DOHH2 (cell line): ENCODE results near the gene TNK2.

ENCODE experiments used
- EZH2phosphoT487 ChIP-seq: fragments of 200-600 bp; sonication (generic); IDR thresholded peaks from 2 replicates; pipeline ENCODE4 v1.6.1; 2017; ENCODE audit warnings: borderline replicate concordance, mild to moderate bottlenecking, antibody characterized with exemption, low read length, moderate library complexity, mixed read lengths
- TF ChIP-seq, protein P1 (sequence below): fragments of 200-600 bp; sonication (generic); IDR thresholded peaks from one replicate; pipeline ENCODE4 v1.5.1; 2014; ENCODE audit warnings: antibody characterized with exemption, mild to moderate bottlenecking, low read depth, low read length; ENCODE audit not compliant: poor library complexity, severe bottlenecking

DNA sequence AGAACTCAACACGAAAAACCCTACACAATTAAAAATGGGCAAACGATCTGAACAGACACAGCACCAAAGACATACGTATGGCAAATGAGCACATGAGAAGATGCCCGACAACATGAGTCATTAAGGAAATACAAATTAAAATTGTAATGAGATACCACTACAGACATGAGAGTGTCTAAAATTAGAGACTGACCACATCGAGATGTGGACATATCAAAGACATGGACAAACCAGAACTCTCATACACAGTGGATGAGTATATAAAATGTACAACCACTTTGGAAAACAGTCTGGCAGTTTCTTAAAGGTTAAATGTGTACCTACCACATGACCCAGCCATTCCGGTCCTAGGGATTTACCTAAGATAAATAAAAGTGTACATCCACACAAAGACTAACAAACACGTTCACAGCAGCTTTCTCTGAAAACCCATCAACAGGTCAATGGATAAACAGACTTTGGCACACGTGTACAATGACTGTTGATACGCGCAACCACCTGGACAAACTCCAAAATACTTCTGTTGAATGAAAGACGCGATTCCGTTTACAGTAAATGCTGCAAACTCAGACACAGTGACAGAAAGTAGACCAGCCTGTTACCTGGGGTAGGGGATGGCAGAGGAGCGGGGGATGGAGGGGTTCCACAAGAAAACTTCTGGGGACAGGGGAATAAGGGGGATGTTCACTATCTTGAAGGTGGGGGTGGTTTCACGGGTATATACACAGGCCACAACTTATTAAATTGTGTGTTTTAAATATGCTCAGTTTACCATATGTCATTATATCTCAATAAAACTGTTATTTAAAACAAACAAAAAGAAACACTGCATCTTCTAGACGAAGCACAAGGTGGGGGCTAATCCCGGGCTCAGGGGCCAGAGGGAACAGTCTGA, 2.1 kb downstream of the TNK2 start:
- TF ChIP-seq, protein P1, sequence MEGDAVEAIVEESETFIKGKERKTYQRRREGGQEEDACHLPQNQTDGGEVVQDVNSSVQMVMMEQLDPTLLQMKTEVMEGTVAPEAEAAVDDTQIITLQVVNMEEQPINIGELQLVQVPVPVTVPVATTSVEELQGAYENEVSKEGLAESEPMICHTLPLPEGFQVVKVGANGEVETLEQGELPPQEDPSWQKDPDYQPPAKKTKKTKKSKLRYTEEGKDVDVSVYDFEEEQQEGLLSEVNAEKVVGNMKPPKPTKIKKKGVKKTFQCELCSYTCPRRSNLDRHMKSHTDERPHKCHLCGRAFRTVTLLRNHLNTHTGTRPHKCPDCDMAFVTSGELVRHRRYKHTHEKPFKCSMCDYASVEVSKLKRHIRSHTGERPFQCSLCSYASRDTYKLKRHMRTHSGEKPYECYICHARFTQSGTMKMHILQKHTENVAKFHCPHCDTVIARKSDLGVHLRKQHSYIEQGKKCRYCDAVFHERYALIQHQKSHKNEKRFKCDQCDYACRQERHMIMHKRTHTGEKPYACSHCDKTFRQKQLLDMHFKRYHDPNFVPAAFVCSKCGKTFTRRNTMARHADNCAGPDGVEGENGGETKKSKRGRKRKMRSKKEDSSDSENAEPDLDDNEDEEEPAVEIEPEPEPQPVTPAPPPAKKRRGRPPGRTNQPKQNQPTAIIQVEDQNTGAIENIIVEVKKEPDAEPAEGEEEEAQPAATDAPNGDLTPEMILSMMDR, result no peak
- no peak for TF ChIP-seq EZH2phosphoT487
